Colonic mucosa (tissue), 4 donors: Measurements from ENCODE around the gene CAMK1D. TPM values are rescaled to one million over a fixed set of nuclear protein-coding genes. Genes with fewer than 3 reads are reported as not detected.

Source experiments
- DNase-seq: peaks from one replicate; pipeline ENCODE4 v3.0.0-alpha.2; 2020
- H3K27ac ChIP-seq: fragments of 200-600 bp; one replicate; pipeline ENCODE4 v1.8.0; 2021
- H3K27me3 ChIP-seq: fragments of 200-600 bp; one replicate; pipeline ENCODE4 v1.8.0; 2021
- H3K36me3 ChIP-seq: fragments of 200-600 bp; one replicate; pipeline ENCODE4 v1.8.0; 2021
- H3K4me1 ChIP-seq: fragments of 200-600 bp; one replicate; pipeline ENCODE4 v1.8.0; 2021; ENCODE audit warnings: mild to moderate bottlenecking
- H3K4me3 ChIP-seq: fragments of 200-600 bp; one replicate; pipeline ENCODE4 v1.8.0; 2021
- H3K9ac ChIP-seq, 2 donors: one replicate each; pipeline ENCODE4 v1.7.0; 2013; ENCODE audit warnings: control low read depth in 2 of 2, low read depth in 2 of 2, low read length in 2 of 2
- H3K9me3 ChIP-seq: fragments of 200-600 bp; one replicate; pipeline ENCODE4 v1.8.0; 2021
- CTCF ChIP-seq: fragments of 200-600 bp; IDR thresholded peaks from one replicate; pipeline ENCODE4 v1.8.0; 2022; ENCODE audit warnings: antibody characterized with exemption, mild to moderate bottlenecking
- intact Hi-C: fragments of 100-400 bp; cut with DNase I; formaldehyde crosslinking; loops from one replicate; pipeline ENCODE4 v1.14.1; 2022
- total RNA-seq, 2 donors: library from RNA; stranded (reverse); fragmentation: NEBNext Ultra II Directional in 1 of 2; extraction: Animal tissue kit (Norgen Biotek cat#: 25700) in 1 of 2; gene quantifications; one replicate each; pipeline ENCODE4 v1.2.1, GENCODE V29; 2021
- donor health status: healthy.
- donor health status: DM: no; HTN: no; CAD: no.
- donor health status: DM: no; HTN: no; CAD: no.

The CAMK1D gene
- total RNA-seq, 2 donors from 2014 or later: 21.3 to 29.7 TPM

- no peaks in the 10 kb centered on the region for H3K27me3 ChIP-seq
- no peak overlapping the region for H3K4me3 ChIP-seq
- intact Hi-C loops: no loop called here
- no peak overlapping the region for H3K9ac ChIP-seq
- H3K36me3 ChIP-seq: no peaks in the 10 kb centered on the region
- no peak for TF ChIP-seq CTCF
- H3K9me3 ChIP-seq: no peaks in the 10 kb centered on the region
- no peak overlapping the region for H3K27ac ChIP-seq
- no peak for DNase-seq
- H3K4me1 ChIP-seq: no peaks in the 10 kb centered on the region
Observed at GRCh38 chr10:12397941-12398340, 48.6 kb downstream of the CAMK1D start.

DNA sequence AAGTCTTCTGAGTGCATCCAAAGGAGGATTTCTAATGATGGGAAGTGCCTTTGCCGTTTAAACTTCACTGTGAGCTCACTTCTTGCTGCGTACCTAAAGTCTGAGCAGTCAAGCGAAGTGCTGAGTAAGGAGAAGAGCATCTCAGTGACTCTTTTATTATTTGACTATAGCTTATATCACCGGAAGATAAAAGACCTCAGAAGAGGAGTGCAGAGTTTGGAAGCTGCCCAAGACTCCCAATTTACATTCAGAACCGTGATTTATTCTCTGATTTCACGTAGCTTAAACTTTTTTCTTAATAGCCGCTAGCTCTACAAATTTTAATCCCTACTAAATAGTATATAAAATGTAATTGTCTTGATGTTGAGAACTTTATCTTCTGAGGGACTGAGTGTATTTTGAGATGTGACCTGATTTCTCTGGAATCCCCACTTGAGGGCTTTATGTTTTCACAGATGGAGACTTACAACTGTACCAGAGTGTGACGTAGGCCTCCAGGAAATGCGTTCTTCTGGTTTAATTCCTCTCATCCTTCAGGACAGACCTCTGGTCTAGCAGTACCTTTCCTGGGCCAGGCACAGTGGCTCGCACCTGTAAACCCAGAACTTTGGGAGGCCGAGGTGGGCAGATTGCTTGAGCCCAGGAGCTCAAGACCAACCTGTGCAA, 51.1 kb downstream of the CAMK1D start:
- Histone ChIP-seq H3K4me3 (no peak overlapping the region), H3K9me3 (no peaks in the 10 kb centered on the region), H3K27ac (no peak overlapping the region), H3K4me1 (no peaks in the 10 kb centered on the region), H3K9ac (no peak overlapping the region), H3K27me3 (no peaks in the 10 kb centered on the region), H3K36me3 (no peaks in the 10 kb centered on the region)
- intact Hi-C loops: no loop called here
- DNase-seq: no peak
- TF ChIP-seq CTCF: no peak

DNA sequence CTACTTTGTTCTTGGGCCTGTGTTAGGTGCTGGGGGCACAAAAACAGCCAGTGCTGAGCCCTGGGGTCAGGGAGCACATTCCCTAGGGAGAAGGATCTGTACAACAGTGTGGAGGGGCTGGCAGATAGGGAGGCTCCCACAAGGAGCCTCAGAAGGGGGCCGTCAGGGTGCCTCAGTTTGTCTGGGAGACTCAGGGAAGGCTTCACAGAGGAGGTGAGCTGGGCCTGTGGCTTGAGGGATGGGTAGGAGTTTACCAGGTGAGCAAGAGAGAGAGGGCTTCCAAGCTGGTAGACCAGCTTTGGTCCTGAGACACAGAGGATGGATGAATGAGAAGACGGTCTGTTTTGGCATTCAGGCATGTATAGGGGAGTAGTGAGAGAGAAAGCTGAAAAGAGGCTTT, 52.1 kb downstream of the CAMK1D start:
- H3K36me3 ChIP-seq: no peaks in the 10 kb centered on the region
- no peak overlapping the region for H3K4me3 ChIP-seq
- intact Hi-C loops: no loop called here
- no peaks in the 10 kb centered on the region for H3K27me3 ChIP-seq
- TF ChIP-seq CTCF: no peak
- no peak overlapping the region for H3K27ac ChIP-seq
- H3K9ac ChIP-seq: no peak overlapping the region
- no peak for DNase-seq
- no peaks in the 10 kb centered on the region for H3K9me3 ChIP-seq
- no peaks in the 10 kb centered on the region for H3K4me1 ChIP-seq

GRCh38 chr10:12403119-12403518, 53.8 kb downstream of the CAMK1D start:
- TF ChIP-seq CTCF: no peak
- Histone ChIP-seq H3K4me1 (no peaks in the 10 kb centered on the region), H3K27me3 (no peaks in the 10 kb centered on the region), H3K4me3 (no peak overlapping the region), H3K9me3 (no peaks in the 10 kb centered on the region), H3K9ac (no peak overlapping the region), H3K36me3 (no peaks in the 10 kb centered on the region), H3K27ac (no peak overlapping the region)
- intact Hi-C loops: no loop called here
- no peak for DNase-seq

DNA sequence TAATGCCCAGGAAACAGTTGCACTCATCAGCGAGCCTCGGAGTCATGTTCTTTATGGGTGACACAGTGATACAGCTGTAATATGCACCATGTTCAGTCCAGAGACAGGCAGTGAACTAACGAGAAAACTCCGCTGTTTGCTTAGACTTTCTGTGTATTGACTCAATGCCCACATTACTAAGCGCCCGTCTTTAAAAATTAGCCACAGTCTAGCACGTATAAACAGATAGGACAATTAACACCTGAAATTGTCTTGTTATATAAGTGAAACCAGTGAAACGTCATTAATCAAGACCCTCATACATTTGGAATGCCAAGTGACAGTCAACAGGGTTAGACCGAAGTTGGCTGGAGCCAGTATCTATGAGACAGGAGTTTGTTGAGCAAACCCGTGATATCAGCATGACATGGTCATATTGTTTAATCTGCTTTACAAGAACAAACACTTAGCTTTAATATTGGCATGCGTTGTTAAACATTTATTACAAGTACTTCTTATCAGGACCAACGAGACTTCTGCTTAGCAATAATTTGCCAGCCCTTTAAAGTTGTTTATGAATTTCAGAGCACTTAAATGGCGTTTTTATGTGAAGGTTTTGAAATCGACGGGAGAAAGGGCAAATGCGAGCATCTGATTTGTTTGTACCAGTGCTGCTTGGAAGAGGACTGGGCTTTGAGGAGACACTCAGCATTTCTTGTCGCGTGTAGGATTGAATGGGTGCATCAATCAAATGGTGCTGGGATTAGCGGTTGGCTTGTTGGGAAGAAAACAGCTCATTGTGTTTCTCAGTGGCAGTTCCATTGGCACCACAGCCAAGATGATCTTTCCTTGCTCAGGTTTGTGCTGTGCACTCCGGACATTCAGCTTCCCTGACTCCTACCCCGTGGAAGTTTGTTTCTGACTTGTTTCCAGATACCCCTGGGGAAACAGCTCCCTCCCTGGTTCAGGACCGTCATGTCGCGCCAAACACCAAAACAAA, 56.3 kb downstream of the CAMK1D start:
- no peak overlapping the region for H3K4me3 ChIP-seq
- no peaks in the 10 kb centered on the region for H3K36me3 ChIP-seq
- intact Hi-C loops: no loop called here
- H3K9me3 ChIP-seq: no peaks in the 10 kb centered on the region
- no peak overlapping the region for H3K9ac ChIP-seq
- H3K27me3 ChIP-seq: no peaks in the 10 kb centered on the region
- no peaks in the 10 kb centered on the region for H3K4me1 ChIP-seq
- H3K27ac ChIP-seq: no peak overlapping the region
- no peak for TF ChIP-seq CTCF
- no peak for DNase-seq
